Measurements from ENCODE around the gene CDYL.

GRCh38 chr6:4987432-4987831, 211.2 kb downstream of the CDYL start:
- TF ChIP-seq CTCF (IDR thresholded peaks at IDR 0.05), result no peak
- no peak for TF ChIP-seq POLR2A (IDR thresholded peaks at IDR 0.05)

Measured in heart left ventricle (tissue), 13 donors.